Neural crest cell (in vitro differentiated cells): ENCODE results near the gene FHOD3. TPM values are rescaled to one million over a fixed set of nuclear protein-coding genes. Genes with fewer than 3 reads are reported as not detected.

ENCODE experiments used
- DNase-seq: peaks from one replicate; pipeline ENCODE4 v3.0.0; 2021; ENCODE audit warnings: low read depth, mixed read lengths, low spot score
- H3K27ac Mint-ChIP-seq: one replicate; pipeline ENCODE4 v1.8.0; 2021; ENCODE audit warnings: mild to moderate bottlenecking, mixed read lengths; ENCODE audit not compliant: unreplicated experiment
- H3K27me3 Mint-ChIP-seq: 2 replicates; pipeline ENCODE4 v1.8.0; 2021; ENCODE audit warnings: low read depth, mild to moderate bottlenecking, mixed read lengths
- H3K36me3 Mint-ChIP-seq: 2 replicates; pipeline ENCODE4 v1.8.0; 2021; ENCODE audit warnings: low read depth, mild to moderate bottlenecking, mixed read lengths
- H3K4me1 Mint-ChIP-seq: 2 replicates; pipeline ENCODE4 v1.8.0; 2021; ENCODE audit warnings: mixed read lengths
- H3K4me3 Mint-ChIP-seq: one replicate; pipeline ENCODE4 v1.8.0; 2021; ENCODE audit warnings: mild to moderate bottlenecking, mixed read lengths
- H3K9me3 Mint-ChIP-seq: 2 replicates; pipeline ENCODE4 v1.8.0; 2021; ENCODE audit warnings: mixed read lengths
- CTCF ChIP-seq: fragments of 200-600 bp; sonication (generic); conservative IDR thresholded peaks from 2 replicates; pipeline ENCODE4 v1.5.0; 2021; ENCODE audit warnings: antibody characterized with exemption, mild to moderate bottlenecking
- total RNA-seq: library from RNA; stranded (reverse); gene quantifications from 2 replicates; pipeline ENCODE4 v1.2.1, GENCODE V29; 2021

FHOD3 gene
- total RNA-seq, 1 donor from 2014 or later: 28.6 TPM

DNA sequence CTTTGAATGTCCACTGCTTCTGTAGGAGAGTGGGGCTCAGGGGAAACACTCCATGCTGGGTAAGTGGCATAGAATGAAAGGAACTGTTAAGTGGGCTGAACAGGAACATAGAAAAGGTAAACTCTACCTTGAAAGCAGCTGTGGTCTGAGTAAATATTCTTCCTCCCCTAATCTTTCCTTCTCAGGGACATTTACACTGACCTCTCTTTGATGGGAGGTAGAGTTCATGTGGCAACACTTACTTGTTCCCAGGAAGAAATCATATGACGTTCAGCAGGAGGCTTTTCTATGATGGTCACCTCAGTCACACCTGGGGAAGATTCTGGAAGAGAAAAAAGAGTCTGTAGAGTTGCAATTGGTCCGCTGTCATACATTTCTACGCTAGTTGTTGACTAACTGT lies 521.1 kb downstream of the FHOD3 start:
- Mint-ChIP-seq H3K9me3 (no peaks in the 10 kb centered on the region), H3K27me3 (no peaks in the 10 kb centered on the region), H3K4me1 (no peaks in the 10 kb centered on the region), H3K36me3 (peaks cover 12% of the 10 kb centered on the region), H3K4me3 (no peak overlapping the region), H3K27ac (no peak overlapping the region)
- TF ChIP-seq CTCF: no peak
- DNase-seq: no peak

DNA sequence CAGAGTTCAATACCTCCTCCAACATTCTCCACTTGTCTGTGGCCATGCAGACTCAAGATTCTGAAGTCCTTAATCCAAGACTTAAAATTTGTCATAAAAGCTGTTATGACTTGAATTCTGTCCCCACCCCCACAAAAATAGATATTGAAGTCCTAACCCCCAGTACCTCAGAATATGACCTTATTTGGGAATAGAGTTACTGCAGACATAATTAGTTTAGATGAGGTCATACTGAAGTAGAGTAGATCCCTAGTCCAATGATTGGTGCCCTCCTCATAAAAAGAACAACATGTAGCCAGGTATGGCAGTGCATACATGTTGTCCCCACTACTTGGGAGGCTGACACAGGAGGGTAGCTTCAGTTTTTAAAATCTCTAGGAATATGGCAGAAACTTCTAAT lies 522.1 kb downstream of the FHOD3 start:
- Mint-ChIP-seq H3K27ac (no peak overlapping the region), H3K9me3 (no peaks in the 10 kb centered on the region), H3K36me3 (peaks cover 18% of the 10 kb centered on the region), H3K4me1 (no peaks in the 10 kb centered on the region), H3K4me3 (no peak overlapping the region), H3K27me3 (no peaks in the 10 kb centered on the region)
- no peak for DNase-seq
- no peak for TF ChIP-seq CTCF

DNA sequence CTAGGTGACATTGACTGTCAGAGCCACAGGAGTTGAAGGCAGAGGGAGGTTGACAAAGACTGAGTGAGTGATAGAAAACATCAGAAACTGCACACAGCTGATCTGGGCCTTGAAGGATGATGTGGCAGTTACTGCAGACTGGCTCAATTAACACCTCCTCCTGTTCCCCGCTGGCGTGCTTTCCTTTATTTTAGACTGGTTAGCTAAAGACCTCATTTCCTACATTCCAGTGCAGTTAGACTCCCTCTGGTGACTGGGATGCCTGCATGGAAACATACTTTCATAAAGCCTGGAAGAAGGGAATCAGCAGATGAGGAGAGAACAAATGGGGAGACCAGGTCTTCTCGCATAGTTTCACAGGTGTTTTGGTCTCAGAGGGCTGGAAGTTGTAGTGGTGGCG lies 524.2 kb downstream of the FHOD3 start:
- H3K4me3 Mint-ChIP-seq: no peak overlapping the region
- DNase-seq: no peak
- H3K36me3 Mint-ChIP-seq: peaks cover 23% of the 10 kb centered on the region
- no peak for TF ChIP-seq CTCF
- H3K27me3 Mint-ChIP-seq: no peaks in the 10 kb centered on the region
- H3K9me3 Mint-ChIP-seq: no peaks in the 10 kb centered on the region
- H3K27ac Mint-ChIP-seq: no peak overlapping the region
- peaks cover 4% of the 10 kb centered on the region for H3K4me1 Mint-ChIP-seq

- Mint-ChIP-seq H3K27ac (no peak overlapping the region), H3K9me3 (no peaks in the 10 kb centered on the region), H3K36me3 (peaks cover 18% of the 10 kb centered on the region), H3K4me1 (peaks cover 31% of the 10 kb centered on the region), H3K4me3 (no peak overlapping the region), H3K27me3 (no peaks in the 10 kb centered on the region)
- no peak for DNase-seq
- no peak for TF ChIP-seq CTCF
These were observed 528.0 kb downstream of the FHOD3 start for GRCh38 chr18:36825526-36825925.

DNA sequence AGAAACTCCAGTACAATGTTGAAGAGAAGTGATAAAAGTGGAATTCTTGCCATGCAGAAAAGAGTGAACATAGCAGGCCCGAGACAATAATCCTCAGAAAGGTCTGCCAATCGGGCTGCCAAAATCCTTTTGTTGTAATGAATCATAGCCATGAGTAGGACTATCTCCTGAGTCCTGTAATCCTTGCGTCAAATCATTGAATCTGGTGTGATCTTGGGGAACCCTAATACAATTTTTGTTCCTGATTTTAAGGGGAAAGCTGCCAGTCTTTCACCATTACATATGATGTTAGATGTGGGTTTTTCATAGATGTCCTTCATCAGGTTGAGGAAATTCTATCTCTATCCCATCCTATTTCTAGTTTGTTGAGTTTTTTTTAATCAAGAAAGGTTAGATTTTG lies 529.0 kb downstream of the FHOD3 start:
- Mint-ChIP-seq H3K4me3 (peak overlapping the region; percentile 66), H3K36me3 (peaks cover 17% of the 10 kb centered on the region), H3K27me3 (no peaks in the 10 kb centered on the region), H3K4me1 (peaks cover 41% of the 10 kb centered on the region), H3K27ac (no peak overlapping the region), H3K9me3 (no peaks in the 10 kb centered on the region)
- no peak for DNase-seq
- TF ChIP-seq CTCF: no peak

DNA sequence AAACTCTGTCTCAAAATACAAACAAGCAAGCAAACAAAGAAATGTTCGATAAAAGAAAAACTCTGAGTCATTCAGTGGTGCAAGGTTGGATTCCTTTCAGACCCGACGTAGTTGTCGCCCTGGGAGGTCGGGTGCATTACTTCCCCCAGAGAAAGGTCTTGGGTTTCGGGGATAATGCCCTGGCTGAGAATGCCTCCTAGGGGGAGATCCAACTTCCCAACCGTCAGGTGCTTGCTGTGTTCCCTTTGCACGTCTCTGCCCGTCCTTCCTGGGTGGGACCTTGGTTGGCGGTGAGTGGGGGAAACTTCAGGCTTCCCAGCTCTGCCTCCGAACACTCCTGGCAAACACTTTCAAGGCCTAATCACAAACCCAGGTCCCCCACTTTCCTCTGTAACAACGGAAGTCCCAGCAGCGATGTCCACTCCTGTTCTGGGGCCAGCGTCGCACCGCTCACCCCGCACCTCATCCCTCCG lies 530.7 kb downstream of the FHOD3 start:
- Mint-ChIP-seq H3K27ac (peak overlapping the region; percentile 99), H3K9me3 (no peaks in the 10 kb centered on the region)
- DNase-seq: peak; percentile 13

More for the DNA sequence above, 530.7 kb downstream of the FHOD3 start:
- H3K27me3 Mint-ChIP-seq: no peaks in the 10 kb centered on the region
- peaks cover 43% of the 10 kb centered on the region for H3K4me1 Mint-ChIP-seq
- H3K36me3 Mint-ChIP-seq: peaks cover 14% of the 10 kb centered on the region
- peak overlapping the region; percentile 98 for H3K4me3 Mint-ChIP-seq
- TF ChIP-seq CTCF: no peak
